NCI-H226 (cell line): Measurements from ENCODE around the gene MESD.
"Not testable (repeated sequence)": the region's sequence is repeated elsewhere in the genome, so short reads cannot be mapped to it uniquely, and the experiment has no call there.

Source experiments
- DNase-seq: peaks from one replicate; pipeline ENCODE4 v3.0.0-alpha.2; 2015

MESD gene

GRCh38 chr15:80988148-80988796 lies 1.3 kb downstream of the MESD start:
- no peak for DNase-seq

GRCh38 chr15:80986487-80986886 lies 3.1 kb downstream of the MESD start:
- no peak for DNase-seq

GRCh38 chr15:80985981-80986380 lies 3.6 kb downstream of the MESD start:
- DNase-seq, result no peak

GRCh38 chr15:80984856-80985255 lies 4.8 kb downstream of the MESD start:
- DNase-seq, result peak; percentile 28

GRCh38 chr15:80982839-80983238 lies 6.8 kb downstream of the MESD start:
- no peak for DNase-seq

GRCh38 chr15:80982205-80982604 lies 7.4 kb downstream of the MESD start:
- no peak for DNase-seq

DNA sequence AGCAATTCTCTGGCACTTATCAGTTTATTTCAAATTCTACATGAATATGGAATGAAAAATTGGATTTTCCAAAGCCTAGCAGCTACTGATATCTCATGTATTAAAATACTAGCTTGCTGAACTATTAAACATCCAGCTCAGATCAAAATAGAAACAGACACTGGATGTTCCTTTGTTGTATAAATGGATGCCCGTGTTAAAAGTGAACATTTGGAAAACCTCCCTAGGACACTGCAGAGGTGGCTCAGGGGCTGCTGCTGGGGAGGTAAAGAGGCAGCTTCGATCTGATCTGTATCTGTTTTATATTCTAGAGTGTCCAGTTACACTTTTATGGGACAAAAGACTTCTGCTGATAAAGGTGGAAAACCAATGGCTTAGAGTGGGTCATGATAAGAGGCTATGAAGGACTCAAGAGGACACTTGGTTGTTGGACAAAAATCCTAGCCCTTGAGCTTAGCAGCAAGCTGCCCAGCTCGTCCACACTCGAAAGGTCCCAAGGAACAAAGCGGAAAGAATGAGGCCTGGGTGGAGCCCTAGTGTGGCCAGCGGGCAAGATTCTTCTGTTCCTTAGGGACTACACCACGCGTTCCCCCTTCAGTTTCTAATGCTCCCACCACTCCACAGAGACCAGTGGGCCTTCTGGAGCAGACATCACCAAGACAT lies 9.9 kb downstream of the MESD start:
- no peak for DNase-seq

- DNase-seq, result peak; percentile 41
Observed at GRCh38 chr15:80978685-80979329, 10.8 kb downstream of the MESD start.

DNA sequence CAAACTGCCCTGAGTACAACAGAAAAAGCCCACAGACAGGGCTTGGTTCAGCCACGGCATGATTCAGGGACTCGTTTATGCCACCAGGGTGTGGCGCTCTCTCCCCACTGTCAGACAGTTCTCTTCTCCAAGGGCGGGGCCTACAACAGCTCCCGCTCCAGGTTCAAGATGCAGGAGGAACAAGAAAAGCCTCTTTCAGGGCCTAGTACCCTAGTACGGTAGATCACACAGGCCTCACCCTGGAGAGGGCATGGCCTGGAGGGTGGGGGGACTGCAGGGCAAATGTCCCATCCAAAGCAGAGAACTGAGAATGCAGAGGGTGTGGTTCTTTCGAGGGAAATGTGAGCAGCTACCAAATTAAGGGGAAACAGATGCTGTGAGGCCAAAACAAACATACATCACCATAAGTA lies 12.0 kb downstream of the MESD start:
- no peak for DNase-seq

DNA sequence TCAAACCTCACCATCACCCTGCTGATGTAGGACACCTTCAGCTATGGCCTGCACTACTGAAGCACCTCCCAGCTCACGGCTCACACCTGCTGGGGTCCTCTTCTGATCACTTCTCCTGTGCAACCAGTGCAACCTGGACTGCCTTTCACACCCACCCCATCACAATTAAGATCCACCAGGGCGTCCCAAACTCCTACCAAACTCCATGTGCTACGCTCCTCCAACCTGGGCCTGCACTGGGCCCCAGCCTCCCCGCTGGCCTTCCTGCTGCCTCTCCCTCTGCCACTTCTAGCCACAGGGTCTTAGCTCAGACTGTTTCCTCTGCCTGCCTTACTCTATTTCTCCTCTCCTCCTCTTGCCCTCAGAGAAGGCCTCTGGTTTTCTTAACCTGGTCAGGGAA lies 12.8 kb downstream of the MESD start:
- DNase-seq, result no peak

- DNase-seq, result no peak
Observed at GRCh38 chr15:80974914-80975313, 14.7 kb downstream of the MESD start.

DNA sequence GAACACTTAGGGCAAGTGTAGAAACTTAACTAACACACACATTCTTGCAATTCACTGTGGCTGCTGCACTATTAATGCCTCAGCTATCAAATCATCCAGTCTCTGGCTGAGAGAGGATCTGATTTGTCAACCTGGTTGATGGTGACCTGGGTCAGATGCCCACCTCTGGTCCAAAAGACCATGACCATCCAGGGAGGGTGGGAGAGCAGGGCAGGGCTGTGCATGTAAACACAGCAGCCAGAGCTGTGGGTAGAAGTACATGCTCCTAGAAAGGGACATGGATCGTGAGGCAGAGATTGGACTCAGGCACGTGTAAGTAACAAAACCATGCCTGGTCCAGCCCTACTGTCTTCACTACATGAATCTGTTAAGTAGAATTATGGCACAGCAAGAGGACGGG lies 17.3 kb downstream of the MESD start:
- DNase-seq, result no peak

- no peak for DNase-seq
Observed at GRCh38 chr15:80971143-80971542, 18.5 kb downstream of the MESD start.

DNA sequence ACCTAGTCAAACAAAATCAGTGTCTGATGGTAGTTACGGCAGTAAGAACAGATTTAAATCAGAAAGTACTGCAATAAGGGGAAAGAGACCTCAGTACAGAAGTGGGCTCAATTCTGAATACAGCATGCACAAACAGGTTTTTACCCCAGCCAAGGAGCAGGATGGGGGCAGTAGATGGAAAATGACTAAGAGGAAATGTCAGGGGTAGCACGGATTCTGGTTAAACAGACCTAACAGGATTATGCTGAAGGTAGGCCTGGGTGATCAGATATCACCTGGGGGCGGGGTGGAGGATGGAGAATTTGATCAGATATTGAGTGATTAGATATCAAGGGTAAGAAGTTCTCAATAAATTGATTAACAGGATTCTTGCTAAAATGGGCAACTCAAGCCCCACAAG lies 19.0 kb downstream of the MESD start:
- no peak for DNase-seq

GRCh38 chr15:80970018-80970657 lies 19.5 kb downstream of the MESD start:
- no peak for DNase-seq

DNA sequence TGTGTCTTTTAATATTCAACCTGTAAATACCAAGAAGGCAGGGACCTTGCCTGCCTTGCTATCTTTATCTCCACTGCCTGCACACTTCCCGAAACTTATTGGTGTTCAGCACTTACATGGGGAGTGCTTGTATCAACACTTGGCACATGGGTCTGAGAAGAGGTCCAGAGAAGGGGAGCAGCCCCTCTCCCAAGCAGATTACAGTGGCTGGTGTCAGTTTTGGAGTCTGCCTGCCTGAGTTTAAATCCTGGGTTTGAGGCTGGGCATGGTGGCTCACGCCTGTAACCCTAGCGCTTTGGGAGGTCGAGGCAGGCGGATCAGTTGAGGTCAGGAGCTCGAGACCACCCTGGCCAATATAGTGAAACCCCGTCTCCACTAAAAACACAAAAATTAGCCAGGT lies 20.3 kb downstream of the MESD start:
- no peak for DNase-seq

- DNase-seq, result no peak
Observed at GRCh38 chr15:80967991-80968510, 21.6 kb downstream of the MESD start.

DNA sequence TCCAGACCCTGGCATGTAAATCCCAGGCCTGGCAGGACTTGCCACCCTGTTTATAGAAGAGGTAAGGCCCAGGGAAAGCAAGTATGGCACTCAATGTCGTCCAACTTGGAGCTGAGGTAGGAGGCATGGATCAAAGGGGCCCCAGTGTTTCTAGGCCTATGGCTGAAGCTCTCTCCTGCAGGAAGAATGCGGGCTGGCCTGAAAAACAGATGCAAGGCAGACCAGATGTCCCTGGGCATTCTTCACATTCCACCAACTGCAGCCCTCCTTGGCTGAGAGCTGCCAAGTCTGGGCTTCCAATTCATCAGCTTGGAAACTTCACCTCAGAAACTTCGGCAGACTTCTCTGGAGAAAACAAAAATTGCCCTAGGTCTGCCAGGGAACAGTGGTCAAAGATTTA lies 22.2 kb downstream of the MESD start:
- DNase-seq, result peak; percentile 49

- no peak for DNase-seq
Observed at GRCh38 chr15:80966431-80967197, 23.0 kb downstream of the MESD start.

GRCh38 chr15:80965454-80965853 lies 24.2 kb downstream of the MESD start:
- not testable (repeated sequence) for DNase-seq

- no peak for DNase-seq
Observed at GRCh38 chr15:80958818-80959495, 30.7 kb downstream of the MESD start.

DNA sequence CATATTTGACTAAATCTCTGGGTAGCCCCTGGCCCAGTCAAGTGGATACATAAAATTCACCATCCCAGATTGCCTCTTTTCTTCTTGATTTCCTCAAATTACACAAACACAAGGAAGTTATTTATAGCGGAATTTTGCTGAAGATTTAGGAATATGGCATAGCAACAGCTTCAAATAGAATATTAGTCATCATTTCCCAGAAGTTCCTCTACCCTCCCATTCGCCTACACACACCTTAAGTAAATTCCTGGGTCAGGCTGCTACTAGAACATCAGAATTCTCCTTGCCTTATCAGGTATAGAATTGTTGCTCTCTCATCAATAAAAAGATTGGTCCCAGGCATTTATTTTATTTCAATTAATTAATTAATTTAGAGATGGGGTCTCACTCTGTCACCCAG lies 31.6 kb downstream of the MESD start:
- no peak for DNase-seq
